OCI-LY1 (cell line): ENCODE results near the gene NKAP.

Experiments used
- H2AFZ ChIP-seq: fragments of 200-600 bp; sonication (generic), shearing (Covaris generic); 2 replicates; pipeline ENCODE4 v1.6.0; 2014; ENCODE audit warnings: antibody characterized with exemption, mild to moderate bottlenecking, low read length
- H3F3A ChIP-seq: fragments of 200-600 bp; sonication (generic), shearing (Covaris generic); 2 replicates; pipeline ENCODE4 v1.6.0; 2014; ENCODE audit warnings: mild to moderate bottlenecking, antibody characterized with exemption, low read length, moderate library complexity; ENCODE audit not compliant: insufficient read depth
- H3K27ac ChIP-seq: fragments of 200-600 bp; sonication (generic); 2 replicates; pipeline ENCODE4 v1.5.1; 2014; ENCODE audit warnings: low read length, mixed run types, mild to moderate bottlenecking, low read depth; ENCODE audit not compliant: poor library complexity, severe bottlenecking
- H3K27me3 ChIP-seq: fragments of 200-600 bp; sonication (generic); 2 replicates; pipeline ENCODE4 v1.6.0; 2014; ENCODE audit warnings: antibody characterized with exemption, mild to moderate bottlenecking, low read length, moderate library complexity; ENCODE audit not compliant: insufficient read depth
- H3K36me3 ChIP-seq: fragments of 200-600 bp; sonication (generic); 2 replicates; pipeline ENCODE4 v1.6.1; 2014; ENCODE audit warnings: mild to moderate bottlenecking, antibody characterized with exemption, low read length, moderate library complexity, mixed read lengths; ENCODE audit not compliant: insufficient read depth
- H3K4me1 ChIP-seq: fragments of 200-600 bp; sonication (generic); 2 replicates; pipeline ENCODE4 v1.5.1; 2014; ENCODE audit warnings: mild to moderate bottlenecking, low read length, moderate library complexity; ENCODE audit not compliant: insufficient read depth, severe bottlenecking
- H3K4me2 ChIP-seq: fragments of 200-600 bp; sonication (generic), shearing (Covaris generic); 2 replicates; pipeline ENCODE4 v1.6.1; 2014; ENCODE audit warnings: low read length
- H3K4me3 ChIP-seq: fragments of 200-600 bp; sonication (generic); 2 replicates; pipeline ENCODE4 v1.5.1; 2014; ENCODE audit warnings: low read length, low read depth, mild to moderate bottlenecking, mixed read lengths; ENCODE audit not compliant: poor library complexity, severe bottlenecking
- H3K79me2 ChIP-seq: fragments of 200-600 bp; shearing (Covaris generic); 2 replicates; pipeline ENCODE4 v1.6.1; 2016; ENCODE audit warnings: mixed run types, low read length, mixed read lengths; ENCODE audit not compliant: insufficient read depth
- H3K9ac ChIP-seq: fragments of 200-600 bp; sonication (generic), shearing (Covaris generic); 2 replicates; pipeline ENCODE4 v1.6.1; 2014; ENCODE audit warnings: mild to moderate bottlenecking, low read length, mixed read lengths
- H3K9me2 ChIP-seq: fragments of 200-600 bp; sonication (generic), shearing (Covaris generic); 2 replicates; pipeline ENCODE4 v1.6.1; 2014; ENCODE audit warnings: low read depth, mild to moderate bottlenecking, low read length, mixed read lengths
- H3K9me3 ChIP-seq: fragments of 200-600 bp; shearing (Covaris generic); 2 replicates; pipeline ENCODE4 v1.6.1; 2014; ENCODE audit warnings: low read length, mixed read lengths
- H4K20me1 ChIP-seq: fragments of 200-600 bp; sonication (generic), shearing (Covaris generic); 2 replicates; pipeline ENCODE4 v1.6.0; 2016; ENCODE audit warnings: mild to moderate bottlenecking, low read length; ENCODE audit not compliant: insufficient read depth
- EZH2 ChIP-seq: fragments of 200-600 bp; sonication (generic), shearing (Covaris generic); IDR thresholded peaks from 2 replicates; pipeline ENCODE4 v1.8.0; 2017; ENCODE audit warnings: borderline replicate concordance, mixed run types, mild to moderate bottlenecking, antibody characterized with exemption, low read length, moderate library complexity, mixed read lengths
- TF ChIP-seq, protein P1 (sequence below): fragments of 200-600 bp; sonication (generic), shearing (Covaris generic); IDR thresholded peaks from 2 replicates; pipeline ENCODE4 v1.5.1; 2017; ENCODE audit warnings: mild to moderate bottlenecking, antibody characterized with exemption, low read length, moderate library complexity, mixed read lengths

The NKAP gene

DNA sequence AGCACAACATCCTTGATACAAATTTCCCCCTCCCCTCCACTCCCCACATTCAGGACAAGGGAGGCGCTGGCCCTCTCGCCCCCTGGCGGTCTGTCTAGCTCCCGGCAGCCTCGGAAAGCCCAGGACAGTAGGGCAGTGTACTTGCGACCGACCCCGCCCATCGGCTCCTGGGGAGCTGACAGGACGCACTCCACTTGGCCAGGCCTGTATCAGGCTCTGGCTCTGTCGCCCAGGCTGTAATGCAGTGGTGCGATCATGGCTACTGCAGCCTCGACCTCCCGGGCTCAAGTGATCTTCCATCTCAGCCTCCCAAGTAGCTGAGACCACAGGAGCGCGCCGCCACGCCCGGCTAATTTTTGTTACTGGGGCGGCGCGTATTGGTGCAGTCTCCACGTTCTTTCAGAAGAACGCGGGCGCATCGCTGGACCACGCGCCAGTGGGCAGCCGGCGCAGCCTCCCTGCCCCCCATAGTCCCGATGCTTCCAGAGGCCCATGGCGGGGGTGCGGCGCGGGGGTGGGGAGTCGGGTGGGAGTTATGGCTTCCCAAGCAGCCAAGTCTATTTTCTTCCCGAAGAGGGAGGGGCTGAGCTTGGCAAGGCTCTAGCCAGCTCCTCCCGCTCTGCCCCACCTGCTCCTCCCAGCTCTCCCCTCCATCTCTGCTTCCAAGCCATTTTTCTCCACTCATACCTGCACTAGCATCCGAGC lies 55.7 kb downstream of the NKAP start:
- Histone ChIP-seq H3K9ac (no peak overlapping the region), H3K4me2 (peak overlapping the region; percentile 67), H2AFZ (no peak overlapping the region), H3K4me3 (peak overlapping the region; percentile 48), H3K27me3 (no peaks in the 10 kb centered on the region), H4K20me1 (no peaks in the 10 kb centered on the region), H3K9me3 (no peaks in the 10 kb centered on the region), H3K79me2 (no peaks in the 10 kb centered on the region), H3F3A (no peaks in the 10 kb centered on the region), H3K4me1 (peaks cover 4% of the 10 kb centered on the region), H3K27ac (no peak overlapping the region), H3K36me3 (no peaks in the 10 kb centered on the region), H3K9me2 (no peaks in the 10 kb centered on the region)
- TF ChIP-seq EZH2: no peak
- TF ChIP-seq, protein P1, sequence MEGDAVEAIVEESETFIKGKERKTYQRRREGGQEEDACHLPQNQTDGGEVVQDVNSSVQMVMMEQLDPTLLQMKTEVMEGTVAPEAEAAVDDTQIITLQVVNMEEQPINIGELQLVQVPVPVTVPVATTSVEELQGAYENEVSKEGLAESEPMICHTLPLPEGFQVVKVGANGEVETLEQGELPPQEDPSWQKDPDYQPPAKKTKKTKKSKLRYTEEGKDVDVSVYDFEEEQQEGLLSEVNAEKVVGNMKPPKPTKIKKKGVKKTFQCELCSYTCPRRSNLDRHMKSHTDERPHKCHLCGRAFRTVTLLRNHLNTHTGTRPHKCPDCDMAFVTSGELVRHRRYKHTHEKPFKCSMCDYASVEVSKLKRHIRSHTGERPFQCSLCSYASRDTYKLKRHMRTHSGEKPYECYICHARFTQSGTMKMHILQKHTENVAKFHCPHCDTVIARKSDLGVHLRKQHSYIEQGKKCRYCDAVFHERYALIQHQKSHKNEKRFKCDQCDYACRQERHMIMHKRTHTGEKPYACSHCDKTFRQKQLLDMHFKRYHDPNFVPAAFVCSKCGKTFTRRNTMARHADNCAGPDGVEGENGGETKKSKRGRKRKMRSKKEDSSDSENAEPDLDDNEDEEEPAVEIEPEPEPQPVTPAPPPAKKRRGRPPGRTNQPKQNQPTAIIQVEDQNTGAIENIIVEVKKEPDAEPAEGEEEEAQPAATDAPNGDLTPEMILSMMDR: peak; percentile 47

DNA sequence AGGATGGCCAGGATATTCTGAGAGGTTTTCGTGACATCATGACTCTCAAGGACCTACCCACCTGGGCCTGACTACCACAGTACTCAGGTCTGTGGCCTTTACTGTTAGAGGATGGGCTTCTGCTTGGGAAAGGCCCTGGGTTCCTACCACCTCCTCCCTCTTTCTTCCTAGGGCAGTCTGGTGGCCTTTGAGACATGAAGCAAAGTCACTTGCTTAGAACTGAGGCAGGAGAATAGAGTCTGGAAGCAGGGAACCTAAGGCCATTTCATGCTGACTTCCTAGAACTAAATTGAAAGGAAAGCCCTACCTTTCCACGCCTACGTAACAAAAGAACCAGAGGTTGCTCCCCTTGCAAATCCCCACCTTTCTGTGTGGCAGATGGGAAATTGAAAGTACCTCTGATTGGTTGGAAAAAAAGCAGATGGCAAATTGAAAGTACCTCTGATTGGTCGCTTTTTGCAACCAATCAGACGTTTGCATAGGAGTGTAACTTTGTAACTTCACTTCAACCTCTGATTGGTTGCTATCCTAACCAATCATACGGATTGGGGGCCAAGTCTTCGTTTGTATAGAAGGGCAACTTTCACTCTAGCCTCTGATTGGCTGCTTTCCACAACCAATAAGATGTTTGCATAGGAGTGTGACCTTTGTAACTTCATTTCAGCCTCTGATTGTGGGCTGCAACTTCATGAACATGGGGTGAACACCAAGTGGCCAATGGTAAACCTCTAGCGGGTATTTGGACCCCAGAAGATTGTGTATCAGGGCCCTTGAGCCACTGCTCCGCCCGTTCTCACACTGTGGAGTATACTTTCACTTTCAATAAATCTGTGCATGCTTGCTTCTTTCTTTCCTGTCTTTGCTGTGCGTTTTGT lies 57.8 kb downstream of the NKAP start:
- Histone ChIP-seq H3K9me2 (no peaks in the 10 kb centered on the region), H3K9ac (no peak overlapping the region), H3K27me3 (no peaks in the 10 kb centered on the region), H4K20me1 (no peaks in the 10 kb centered on the region), H3K79me2 (no peaks in the 10 kb centered on the region), H3K4me2 (no peak overlapping the region), H3K4me1 (peaks cover 4% of the 10 kb centered on the region), H2AFZ (no peak overlapping the region), H3K9me3 (no peaks in the 10 kb centered on the region), H3K36me3 (no peaks in the 10 kb centered on the region), H3K27ac (no peak overlapping the region), H3K4me3 (no peak overlapping the region), H3F3A (no peaks in the 10 kb centered on the region)
- TF ChIP-seq, protein P1: no peak
- TF ChIP-seq EZH2: no peak

DNA sequence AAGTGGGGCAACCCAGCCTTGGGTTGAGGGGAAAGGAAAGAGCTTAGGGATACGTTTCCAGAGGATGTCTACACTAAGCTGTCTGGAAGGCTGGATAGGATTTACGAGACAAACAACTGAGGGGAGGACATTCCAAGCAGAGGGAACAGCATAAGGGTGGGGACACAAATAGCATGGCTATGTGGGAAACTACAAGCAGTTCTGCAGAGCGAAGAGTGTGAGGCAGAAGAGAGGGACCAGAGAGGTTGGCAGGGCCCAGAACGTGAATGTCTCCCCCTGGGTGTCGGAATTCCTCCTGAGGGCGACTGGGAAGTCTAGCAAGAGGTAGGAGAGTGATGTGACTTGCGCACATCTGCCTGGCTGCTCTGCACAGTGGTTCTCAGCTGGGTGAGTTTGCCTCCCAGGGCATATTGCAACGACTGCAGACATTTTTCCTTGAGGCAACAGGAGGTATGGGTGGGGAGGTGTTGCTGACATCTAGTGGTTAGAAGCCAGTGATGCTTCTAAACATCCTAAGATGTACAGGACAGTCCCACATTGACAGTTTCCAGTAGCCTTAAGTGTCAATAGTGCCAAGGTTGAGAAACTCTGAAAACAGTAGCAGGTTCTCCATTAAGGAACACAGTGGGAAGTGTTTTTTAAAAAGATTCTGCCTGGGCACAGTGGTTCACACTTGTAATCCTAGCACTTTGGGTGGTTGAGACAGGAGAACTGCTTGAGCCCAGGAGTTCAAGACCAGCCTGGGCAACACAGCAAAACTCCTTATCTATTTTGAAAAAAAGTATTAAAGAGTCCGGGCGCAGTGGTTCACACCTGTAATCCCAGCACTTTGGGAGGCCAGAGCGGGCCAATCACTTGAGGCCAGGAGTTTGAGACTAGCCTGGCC lies 62.8 kb downstream of the NKAP start:
- Histone ChIP-seq H4K20me1 (no peaks in the 10 kb centered on the region), H3K9me3 (no peaks in the 10 kb centered on the region), H3F3A (no peaks in the 10 kb centered on the region), H3K79me2 (no peaks in the 10 kb centered on the region), H3K9me2 (no peaks in the 10 kb centered on the region), H3K4me3 (no peak overlapping the region), H2AFZ (no peak overlapping the region), H3K9ac (no peak overlapping the region), H3K27ac (no peak overlapping the region), H3K4me2 (no peak overlapping the region; the same call in 1 of the 2 replicates), H3K4me1 (peaks cover 10% of the 10 kb centered on the region), H3K36me3 (peaks cover 11% of the 10 kb centered on the region), H3K27me3 (no peaks in the 10 kb centered on the region)
- TF ChIP-seq, protein P1: peak; percentile 57
- TF ChIP-seq EZH2: no peak
